Measurements from ENCODE around the gene VPS54. TPM values are rescaled to one million over a fixed set of nuclear protein-coding genes. Genes with fewer than 3 reads are reported as not detected.
A peak's percentile ranks its signal among the peaks of the same experiment; 100 is the strongest.

Gene VPS54
- total RNA-seq, 4 donors from 2014 or later, result 16.6 to 24.8 (median 20.9) TPM

- no peaks in the 10 kb centered on the region for H3K27me3 ChIP-seq
- H3K4me3 ChIP-seq, result no peak overlapping the region
- no peak overlapping the region for H3K27ac ChIP-seq
- no peaks in the 10 kb centered on the region for H3K36me3 ChIP-seq
- no peak for TF ChIP-seq POLR2A (IDR thresholded peaks at IDR 0.05)
- TF ChIP-seq, protein P1, sequence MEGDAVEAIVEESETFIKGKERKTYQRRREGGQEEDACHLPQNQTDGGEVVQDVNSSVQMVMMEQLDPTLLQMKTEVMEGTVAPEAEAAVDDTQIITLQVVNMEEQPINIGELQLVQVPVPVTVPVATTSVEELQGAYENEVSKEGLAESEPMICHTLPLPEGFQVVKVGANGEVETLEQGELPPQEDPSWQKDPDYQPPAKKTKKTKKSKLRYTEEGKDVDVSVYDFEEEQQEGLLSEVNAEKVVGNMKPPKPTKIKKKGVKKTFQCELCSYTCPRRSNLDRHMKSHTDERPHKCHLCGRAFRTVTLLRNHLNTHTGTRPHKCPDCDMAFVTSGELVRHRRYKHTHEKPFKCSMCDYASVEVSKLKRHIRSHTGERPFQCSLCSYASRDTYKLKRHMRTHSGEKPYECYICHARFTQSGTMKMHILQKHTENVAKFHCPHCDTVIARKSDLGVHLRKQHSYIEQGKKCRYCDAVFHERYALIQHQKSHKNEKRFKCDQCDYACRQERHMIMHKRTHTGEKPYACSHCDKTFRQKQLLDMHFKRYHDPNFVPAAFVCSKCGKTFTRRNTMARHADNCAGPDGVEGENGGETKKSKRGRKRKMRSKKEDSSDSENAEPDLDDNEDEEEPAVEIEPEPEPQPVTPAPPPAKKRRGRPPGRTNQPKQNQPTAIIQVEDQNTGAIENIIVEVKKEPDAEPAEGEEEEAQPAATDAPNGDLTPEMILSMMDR (IDR thresholded peaks at IDR 0.05), result peak; percentile 63 to 98 (median 90)
- peak in 2 of 3 donors; percentile 64 to 89 for DNase-seq
- H3K4me1 ChIP-seq, result no peaks in the 10 kb centered on the region
- no peaks in the 10 kb centered on the region for H3K9me3 ChIP-seq
Observed at GRCh38 chr2:64049633-64050220, 30.5 kb upstream of the VPS54 start.

GRCh38 chr2:64045938-64046337, 26.7 kb upstream of the VPS54 start:
- Histone ChIP-seq H3K27me3 (no peaks in the 10 kb centered on the region), H3K9me3 (no peaks in the 10 kb centered on the region), H3K4me1 (no peaks in the 10 kb centered on the region), H3K36me3 (no peaks in the 10 kb centered on the region), H3K27ac (no peak overlapping the region), H3K4me3 (no peak overlapping the region)
- DNase-seq, result no peak
- TF ChIP-seq, protein P1 (IDR thresholded peaks at IDR 0.05), result no peak
- TF ChIP-seq POLR2A (IDR thresholded peaks at IDR 0.05), result no peak

GRCh38 chr2:64040161-64040560, 20.9 kb upstream of the VPS54 start:
- no peak for DNase-seq
- Histone ChIP-seq H3K4me1 (no peaks in the 10 kb centered on the region), H3K9me3 (no peaks in the 10 kb centered on the region), H3K36me3 (no peaks in the 10 kb centered on the region), H3K27ac (no peak overlapping the region), H3K27me3 (no peaks in the 10 kb centered on the region), H3K4me3 (no peak overlapping the region)
- TF ChIP-seq, protein P1 (IDR thresholded peaks at IDR 0.05), result no peak
- TF ChIP-seq POLR2A (IDR thresholded peaks at IDR 0.05), result no peak

DNA sequence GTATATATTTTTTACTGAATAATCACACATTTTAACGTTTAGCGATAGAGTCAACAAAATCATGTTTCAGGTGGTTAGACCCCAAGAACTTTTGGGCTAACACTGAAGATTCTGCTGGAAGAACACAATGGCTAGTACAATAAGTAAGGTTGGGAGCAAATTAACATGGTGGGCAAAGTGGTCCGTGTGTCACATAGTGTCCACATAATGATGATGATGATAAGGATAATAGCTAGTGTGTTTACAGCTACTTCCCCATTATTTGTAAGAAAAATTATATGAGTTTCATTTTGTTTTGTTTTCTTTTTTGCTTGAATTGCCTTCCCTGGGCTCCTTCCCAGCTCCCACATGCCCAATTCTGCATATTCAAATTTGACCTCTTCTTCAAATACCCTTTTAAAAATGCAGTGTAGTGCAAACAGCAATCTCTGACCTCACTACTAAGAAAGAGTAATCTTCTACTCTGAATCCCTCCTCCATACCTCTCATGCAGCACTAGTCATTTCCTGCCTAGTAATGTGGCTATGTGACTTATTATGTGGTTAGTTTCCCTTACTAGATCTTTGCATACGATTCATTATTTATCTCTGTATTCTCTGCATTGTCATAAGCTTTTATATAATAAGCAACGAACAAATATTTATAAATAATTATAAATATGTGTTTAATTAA, 16.9 kb upstream of the VPS54 start:
- no peak for DNase-seq
- TF ChIP-seq, protein P1 (IDR thresholded peaks at IDR 0.05), result no peak
- TF ChIP-seq POLR2A (IDR thresholded peaks at IDR 0.05), result no peak
- Histone ChIP-seq H3K9me3 (no peaks in the 10 kb centered on the region), H3K4me1 (no peaks in the 10 kb centered on the region), H3K27me3 (no peaks in the 10 kb centered on the region), H3K4me3 (no peak overlapping the region), H3K36me3 (no peaks in the 10 kb centered on the region), H3K27ac (peak overlapping the region in 2 of 4 donors; percentile 1 to 2)

DNA sequence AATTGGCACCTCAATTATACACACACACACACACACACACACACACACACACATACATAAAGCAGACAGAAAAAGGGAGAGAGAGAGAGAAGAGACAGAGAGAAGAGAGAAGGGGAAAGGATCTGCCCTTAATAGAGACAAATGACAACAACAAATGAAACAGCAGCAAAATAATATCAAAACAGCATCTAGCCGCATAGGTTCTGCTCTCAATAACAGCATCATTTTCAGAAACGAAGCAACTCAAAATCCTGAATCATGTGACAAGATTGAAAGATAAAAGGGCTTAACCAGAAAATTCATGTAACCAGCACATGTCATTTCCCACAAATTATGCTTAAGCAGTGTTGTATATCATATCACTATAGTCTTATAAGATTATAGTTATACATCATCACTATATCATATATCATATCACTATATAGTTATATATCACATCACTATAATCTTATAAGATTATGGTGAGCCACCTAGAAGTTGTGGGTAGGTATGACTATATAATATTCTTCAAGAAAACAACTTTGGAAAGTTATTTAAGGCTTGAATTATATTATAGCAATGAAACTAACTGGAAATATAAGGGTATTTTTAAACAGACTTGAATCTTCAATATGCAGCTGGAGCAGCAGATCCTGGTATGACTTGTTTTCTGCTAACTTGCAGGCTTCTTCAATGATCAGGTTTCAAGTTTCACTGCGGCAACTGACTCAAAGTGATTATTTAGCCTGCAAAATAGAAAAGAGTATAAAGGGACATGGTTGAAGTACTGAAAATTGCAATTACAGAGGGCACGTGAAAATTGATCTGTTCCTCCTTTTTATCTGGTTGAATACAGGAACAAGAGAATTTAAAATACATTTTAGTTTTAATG, 16.1 kb upstream of the VPS54 start:
- DNase-seq, result no peak
- H3K27ac ChIP-seq, result no peak overlapping the region
- H3K9me3 ChIP-seq, result no peaks in the 10 kb centered on the region
- no peaks in the 10 kb centered on the region for H3K4me1 ChIP-seq
- H3K4me3 ChIP-seq, result no peak overlapping the region
- TF ChIP-seq, protein P1 (IDR thresholded peaks at IDR 0.05), result no peak
- no peak for TF ChIP-seq POLR2A (IDR thresholded peaks at IDR 0.05)
- no peaks in the 10 kb centered on the region for H3K27me3 ChIP-seq
- no peaks in the 10 kb centered on the region for H3K36me3 ChIP-seq
